Adipose tissue (tissue), 3 donors: ENCODE measurements around the gene ZNF780B. TPM values are rescaled to one million over a fixed set of nuclear protein-coding genes. Genes with fewer than 3 reads are reported as not detected.

Source experiments
- H3K27ac ChIP-seq: one replicate; pipeline ENCODE4 v1.5.1; 2013; ENCODE audit warnings: low read depth, low read length
- WGBS, 3 donors: extraction: QIAGEN DNeasy Blood & Tissue Kit; methylation state at CpG; one replicate each; pipeline ENCODE4 v1.1.7; 2013; 5-methylcytosine and 5-hydroxymethylcytosine counted together
- polyA plus RNA-seq, 3 donors: library from polyadenylated mRNA; stranded (reverse); fragments of 200-250 nt; gene quantifications; one replicate each; pipeline ENCODE4 v1.2.3, GENCODE V29; 2013
- donor health status: healthy with polysubstance abuse.
- donor health status: Bipolar disorder and iron deficiency.
- donor health status: healthy.

ZNF780B gene
- polyA plus RNA-seq, 3 donors, result 1.5 to 3.2 (median 2.6) TPM

- WGBS, 3 donors, result 70 to 81% (median 77%) methylated on average over 1 of the region's 1 CpG
- H3K27ac ChIP-seq, result no peak overlapping the region
Observed at GRCh38 chr19:39995794-39996193, 60.2 kb downstream of the ZNF780B start.

GRCh38 chr19:39994361-39994760 is 61.7 kb downstream of the ZNF780B start:
- no peak overlapping the region for H3K27ac ChIP-seq

GRCh38 chr19:39993605-39994004 is 62.4 kb downstream of the ZNF780B start:
- H3K27ac ChIP-seq, result no peak overlapping the region
- 90 to 100% (median 100%) methylated on average over 1 of the region's 1 CpG for WGBS, 3 donors

DNA sequence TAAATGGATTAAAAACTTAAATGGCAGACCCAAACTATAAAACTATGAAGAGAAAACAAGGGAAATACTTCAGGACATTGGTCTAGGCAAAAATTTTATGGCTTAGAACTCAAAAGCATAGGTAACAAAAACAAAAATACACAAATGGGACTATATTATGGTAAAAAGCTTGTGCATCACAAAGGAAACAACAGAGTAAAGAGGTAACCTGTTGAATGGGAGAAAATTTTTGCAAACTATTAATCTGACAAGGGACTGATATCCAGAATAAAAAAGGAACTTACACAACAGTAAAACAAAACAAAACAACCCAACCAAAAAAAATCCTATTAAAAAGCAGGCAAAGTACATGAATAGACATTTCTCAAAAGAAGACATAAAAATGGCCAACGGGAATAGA is 68.4 kb downstream of the ZNF780B start:
- 93 to 95% (median 94%) methylated on average over 1 of the region's 1 CpG for WGBS, 3 donors
- H3K27ac ChIP-seq, result no peak overlapping the region

GRCh38 chr19:39987167-39987566 is 68.9 kb downstream of the ZNF780B start:
- H3K27ac ChIP-seq, result no peak overlapping the region

DNA sequence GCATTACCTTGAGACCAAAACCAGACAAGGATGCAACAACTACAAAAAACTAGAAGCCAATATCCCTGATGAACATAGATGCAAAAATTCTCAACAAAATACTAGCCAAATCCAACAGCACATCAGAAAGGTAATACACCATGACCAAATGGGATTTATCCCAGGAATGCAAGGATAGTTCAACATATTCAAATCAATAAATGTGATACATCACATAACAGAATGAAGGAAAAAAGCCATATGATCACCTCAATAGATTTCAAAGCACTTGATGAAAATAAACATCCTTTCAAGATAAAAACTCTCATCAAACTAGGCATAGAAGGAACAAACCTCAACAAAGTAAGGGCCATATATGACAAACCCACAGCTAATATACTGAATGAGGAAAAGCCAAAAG is 69.4 kb downstream of the ZNF780B start:
- H3K27ac ChIP-seq, result no peak overlapping the region

DNA sequence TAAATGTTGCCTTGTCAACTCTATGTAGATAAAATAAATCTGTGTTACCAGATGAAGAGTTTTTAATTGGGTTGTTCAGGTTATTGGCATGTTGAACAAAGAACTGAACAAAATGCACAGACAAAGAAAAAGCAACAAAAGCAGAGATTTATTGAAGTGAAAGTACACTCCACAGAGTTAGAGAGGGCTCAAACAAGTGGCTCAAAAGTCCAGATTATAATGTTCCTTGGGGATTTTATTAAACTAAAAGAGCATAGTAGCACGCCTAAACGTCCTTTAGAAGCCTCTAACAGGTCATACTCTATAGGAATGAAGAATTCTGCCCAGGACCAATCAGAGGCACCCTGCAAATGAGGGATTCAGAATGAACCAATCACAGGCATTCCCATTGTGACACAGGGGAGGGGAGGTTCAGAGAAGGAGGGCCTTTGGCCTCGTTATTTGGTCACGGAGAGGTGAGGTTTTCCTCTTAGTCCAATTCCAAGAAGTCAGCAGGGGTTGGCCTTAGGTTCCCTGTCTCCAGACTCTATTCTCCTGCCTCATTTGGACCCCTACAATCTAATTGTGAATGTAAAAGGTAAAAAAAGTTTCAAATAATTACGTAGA is 72.2 kb downstream of the ZNF780B start:
- 83 to 96% (median 94%) methylated on average over 5 of the region's 5 CpGs for WGBS, 3 donors
- H3K27ac ChIP-seq, result no peak overlapping the region

GRCh38 chr19:39982883-39983282 is 73.1 kb downstream of the ZNF780B start:
- 98 to 100% (median 100%) methylated on average over 1 of the region's 1 CpG for WGBS, 3 donors

More at GRCh38 chr19:39982883-39983282, 73.1 kb downstream of the ZNF780B start:
- no peak overlapping the region for H3K27ac ChIP-seq

Other genes starting within 250 kb of the ZNF780B start
- 10 to 100 TPM in 1 of 3 donors, 1 to 10 TPM in 2; 5.4 to 16.4 (median 7.4) TPM for gene DYRK1B, start 222.1 kb downstream of the ZNF780B start, polyA plus RNA-seq
- 100 to 1,000 TPM; 197 to 340 (median 229) TPM for gene FBL, start 209.9 kb downstream of the ZNF780B start, polyA plus RNA-seq
- gene FCGBP, start 121.6 kb downstream of the ZNF780B start, polyA plus RNA-seq, result 10 to 100 TPM in 1 of 3 donors, 1 to 10 TPM in 2; 2.5 to 16.7 (median 2.9) TPM
- gene PSMC4, start 85.1 kb downstream of the ZNF780B start, polyA plus RNA-seq, result 10 to 100 TPM; 25.5 to 66.2 (median 51.3) TPM
- 1 to 10 TPM; 1.1 to 1.7 (median 1.1) TPM for gene ZNF546, start 59.2 kb downstream of the ZNF780B start, polyA plus RNA-seq
- 10 to 100 TPM in 2 of 3 donors, 1 to 10 TPM in 1; 9.7 to 18.4 (median 17.2) TPM for gene ZNF780A, start 34.7 kb upstream of the ZNF780B start, polyA plus RNA-seq
- gene MAP3K10, start 135.2 kb upstream of the ZNF780B start, polyA plus RNA-seq, result 10 to 100 TPM in 2 of 3 donors, 1 to 10 TPM in 1; 4.7 to 13.3 (median 12.2) TPM
- under 1 TPM in 1 of 3 donors, not detected in 2; 0.10 TPM for gene TTC9B, start 162.2 kb upstream of the ZNF780B start, polyA plus RNA-seq
- 1 to 10 TPM in 1 of 3 donors, under 1 TPM in 1, not detected in 1; 0.21 to 1.7 TPM for gene CCNP, start 170.5 kb upstream of the ZNF780B start, polyA plus RNA-seq
- 100 to 1,000 TPM in 1 of 3 donors, 10 to 100 TPM in 2; 49.0 to 172 (median 64.1) TPM for gene AKT2, start 229.1 kb upstream of the ZNF780B start, polyA plus RNA-seq